SK-N-SH (cell line): ENCODE measurements around the gene HLA-DOB.

ENCODE experiments used
- ELF1 ChIP-seq: IDR thresholded peaks from 2 replicates; pipeline ENCODE4 v1.4.0; 2012
- EP300 ChIP-seq, 2 experiments: IDR thresholded peaks; 2 replicates each; pipeline versions ENCODE4 v1.4.0 to v1.6.1; 2012; ENCODE audit warnings: borderline replicate concordance in 1 of 2, low read depth in 1 of 2, low read length in 1 of 2
- FOXJ3 ChIP-seq: sonication (generic); formaldehyde crosslinking; IDR thresholded peaks from 2 replicates; pipeline ENCODE4 v1.5.1; 2020; ENCODE audit warnings: mild to moderate bottlenecking, missing genetic modification reagents
- MXI1 ChIP-seq: IDR thresholded peaks from 2 replicates; pipeline ENCODE4 v1.6.1; 2012; ENCODE audit warnings: mild to moderate bottlenecking, low read depth, low read length, improper control_type of control experiment
- NFIC ChIP-seq: IDR thresholded peaks from 2 replicates; pipeline ENCODE4 v1.4.0; 2012; ENCODE audit warnings: borderline replicate concordance
- POLR2AphosphoS5 ChIP-seq: IDR thresholded peaks from 2 replicates; pipeline ENCODE4 v1.6.1; 2012; ENCODE audit warnings: low read depth, low read length
- TAF1 ChIP-seq: IDR thresholded peaks from 2 replicates; pipeline ENCODE4 v1.6.1; 2012; ENCODE audit warnings: low read depth, mild to moderate bottlenecking, low read length, moderate library complexity, borderline replicate concordance
- YY1 ChIP-seq: IDR thresholded peaks from 2 replicates; pipeline ENCODE4 v1.4.0; 2012; ENCODE audit warnings: low read depth, mild to moderate bottlenecking

DNA sequence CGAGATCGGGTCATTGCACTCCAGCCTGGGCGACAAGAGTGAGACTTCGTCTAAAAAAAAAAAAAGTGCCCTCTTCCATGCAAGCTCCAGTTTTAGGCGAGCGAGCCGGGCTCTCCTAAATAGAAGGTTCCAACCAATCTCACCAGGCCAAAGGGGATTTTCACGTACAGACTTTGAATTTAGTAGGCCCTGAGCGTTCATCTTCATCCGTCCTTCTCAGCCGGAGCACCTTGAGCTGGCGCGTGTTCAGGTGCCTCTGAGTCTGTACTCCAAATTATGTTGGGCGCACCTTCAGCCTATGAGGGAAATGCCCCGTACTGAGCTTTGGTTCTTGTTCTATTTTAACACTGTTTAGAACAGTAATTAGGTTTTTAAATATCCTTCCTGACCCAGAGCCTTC, 22.6 kb upstream of the HLA-DOB start:
- TF ChIP-seq ELF1 = no peak
- TF ChIP-seq MXI1 = no peak
- no peak for TF ChIP-seq YY1
- no peak for TF ChIP-seq POLR2AphosphoS5
- TF ChIP-seq NFIC = no peak
- no peak for TF ChIP-seq EP300 (IDR thresholded peaks at IDR 0.05; ENCODE audit: borderline replicate concordance in 1 of 2, low read depth in 1 of 2, low read length in 1 of 2)
- no peak for TF ChIP-seq TAF1
- no peak for TF ChIP-seq FOXJ3 (CRISPR knock-in tag)
